ENCODE results near the gene TMEM212. TPM values are rescaled to one million over a fixed set of nuclear protein-coding genes. Genes with fewer than 3 reads are reported as not detected.

TMEM212 gene
- total and polyA plus RNA-seq, 9 of the 15 experiments (the other 6 are each of a cell fraction or from before 2014, with no cell fraction given), result not detected

GRCh38 chr3:171842864-171843518 is at the start of gene TMEM212 (continued):
- no peak for TF ChIP-seq ZNF407 (IDR thresholded peaks at IDR 0.05; ENCODE audit: low read depth)
- TF ChIP-seq MAFF (IDR thresholded peaks at IDR 0.05; ENCODE audit: low read length), result 0 out of 2 replicates have a peak, but pooled peaks have one; percentile 8
- no peak for TF ChIP-seq MTA2 (IDR thresholded peaks at IDR 0.05; ENCODE audit: low read depth)
- TF ChIP-seq RBM25 (IDR thresholded peaks at IDR 0.05; ENCODE audit: low read depth, low read length, severe bottlenecking), result no peak
- no peak for TF ChIP-seq SMAD4 (CRISPR knock-in tag; conservative IDR thresholded peaks at IDR 0.05)
- TF ChIP-seq ETV5 (CRISPR knock-in tag; IDR thresholded peaks at IDR 0.05; ENCODE audit: low read depth), result no peak
- no peak for TF ChIP-seq NCOA1 (IDR thresholded peaks at IDR 0.05; ENCODE audit: low read depth)
- TF ChIP-seq ZNF140 (CRISPR knock-in tag; IDR thresholded peaks at IDR 0.05), result no peak
- no peak for TF ChIP-seq TAL1 (IDR thresholded peaks at IDR 0.05)
